HFF-Myc (cell line): ENCODE measurements around the gene TOX4.

Experiments used
- DNase-seq: peaks from one replicate; pipeline ENCODE4 v3.0.0-alpha.2; 2011; ENCODE audit warnings: low read depth; ENCODE audit errors: extremely low read depth
- H3K4me3 ChIP-seq: replicated peaks from 2 replicates; pipeline ENCODE4 v1.5.1; 2011; ENCODE audit warnings: low read depth, mild to moderate bottlenecking, control low read depth, low read length
- TF ChIP-seq, protein P1 (sequence below): IDR thresholded peaks from 2 replicates; pipeline ENCODE4 v1.5.1; 2012; ENCODE audit warnings: mild to moderate bottlenecking, low read depth, low read length, control low read depth; ENCODE audit errors: missing control alignments

Gene TOX4

DNA sequence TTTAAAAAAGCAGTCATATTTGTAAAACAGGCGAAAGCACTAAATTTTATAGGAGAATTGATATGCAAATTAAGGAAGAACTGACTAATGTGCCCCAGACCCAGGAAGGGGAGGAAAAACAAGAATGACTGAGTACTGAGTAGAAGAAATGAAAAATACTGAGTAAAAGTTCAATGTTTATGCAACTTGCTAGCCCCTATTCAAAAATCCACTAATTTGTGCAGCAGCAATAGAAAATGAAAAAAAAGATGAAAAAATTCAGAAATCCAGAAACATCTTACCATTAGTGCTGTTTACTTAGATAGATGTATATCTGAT, 27.1 kb upstream of the TOX4 start:
- H3K4me3 ChIP-seq, result no peak overlapping the region
- no peak for DNase-seq
- TF ChIP-seq, protein P1, sequence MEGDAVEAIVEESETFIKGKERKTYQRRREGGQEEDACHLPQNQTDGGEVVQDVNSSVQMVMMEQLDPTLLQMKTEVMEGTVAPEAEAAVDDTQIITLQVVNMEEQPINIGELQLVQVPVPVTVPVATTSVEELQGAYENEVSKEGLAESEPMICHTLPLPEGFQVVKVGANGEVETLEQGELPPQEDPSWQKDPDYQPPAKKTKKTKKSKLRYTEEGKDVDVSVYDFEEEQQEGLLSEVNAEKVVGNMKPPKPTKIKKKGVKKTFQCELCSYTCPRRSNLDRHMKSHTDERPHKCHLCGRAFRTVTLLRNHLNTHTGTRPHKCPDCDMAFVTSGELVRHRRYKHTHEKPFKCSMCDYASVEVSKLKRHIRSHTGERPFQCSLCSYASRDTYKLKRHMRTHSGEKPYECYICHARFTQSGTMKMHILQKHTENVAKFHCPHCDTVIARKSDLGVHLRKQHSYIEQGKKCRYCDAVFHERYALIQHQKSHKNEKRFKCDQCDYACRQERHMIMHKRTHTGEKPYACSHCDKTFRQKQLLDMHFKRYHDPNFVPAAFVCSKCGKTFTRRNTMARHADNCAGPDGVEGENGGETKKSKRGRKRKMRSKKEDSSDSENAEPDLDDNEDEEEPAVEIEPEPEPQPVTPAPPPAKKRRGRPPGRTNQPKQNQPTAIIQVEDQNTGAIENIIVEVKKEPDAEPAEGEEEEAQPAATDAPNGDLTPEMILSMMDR, result no peak

DNA sequence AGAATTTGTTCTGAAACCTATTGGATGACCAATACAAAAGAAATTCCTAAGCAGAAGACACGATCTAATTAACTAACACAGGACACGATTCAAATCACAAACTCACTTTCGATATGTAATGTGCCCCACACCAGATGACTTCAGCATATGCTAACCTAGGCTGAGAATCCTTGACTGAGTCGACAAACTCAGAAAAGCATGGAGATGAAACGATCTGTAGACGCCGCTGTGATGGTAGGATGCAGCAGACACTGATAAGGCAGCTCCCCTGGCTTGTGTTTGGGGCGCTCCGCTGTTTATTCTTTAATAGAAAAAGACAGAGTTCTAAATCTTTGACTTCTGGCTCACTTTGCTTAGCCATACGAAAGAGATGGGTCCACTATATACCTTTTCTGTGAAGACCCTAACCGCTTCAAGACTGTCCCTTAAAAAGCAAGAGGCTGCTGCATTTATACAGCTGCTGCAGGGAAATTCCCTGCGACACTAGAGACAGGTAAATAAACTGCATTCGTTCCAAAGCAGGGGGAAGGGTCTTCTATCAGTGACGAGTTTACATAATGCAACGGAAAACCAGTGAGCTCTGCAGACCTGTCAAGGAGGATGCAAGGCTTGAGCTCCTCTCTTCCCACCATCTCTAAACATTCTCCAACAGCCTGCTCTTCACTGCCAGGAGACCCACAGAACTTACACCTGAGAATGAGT, 22.0 kb upstream of the TOX4 start:
- no peak for DNase-seq
- peak overlapping the region; percentile 76 for H3K4me3 ChIP-seq
- TF ChIP-seq, protein P1, result no peak

DNA sequence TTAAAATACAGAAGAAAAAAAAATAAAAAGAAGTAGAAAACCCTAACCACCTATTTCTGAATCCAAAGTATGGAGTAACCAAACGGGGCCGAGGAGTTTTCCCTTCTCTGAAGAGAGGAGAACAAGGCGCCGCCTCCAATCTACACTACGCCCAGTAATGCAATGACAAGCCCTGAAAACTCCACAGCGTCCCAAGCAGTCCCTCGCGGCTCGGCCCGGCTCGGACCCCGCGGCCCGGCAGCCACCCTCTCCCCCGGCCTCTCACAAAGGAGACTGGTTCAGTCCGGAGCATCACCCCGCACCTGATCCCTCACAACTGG, 21.4 kb upstream of the TOX4 start:
- TF ChIP-seq, protein P1, result no peak
- DNase-seq, result no peak

DNA sequence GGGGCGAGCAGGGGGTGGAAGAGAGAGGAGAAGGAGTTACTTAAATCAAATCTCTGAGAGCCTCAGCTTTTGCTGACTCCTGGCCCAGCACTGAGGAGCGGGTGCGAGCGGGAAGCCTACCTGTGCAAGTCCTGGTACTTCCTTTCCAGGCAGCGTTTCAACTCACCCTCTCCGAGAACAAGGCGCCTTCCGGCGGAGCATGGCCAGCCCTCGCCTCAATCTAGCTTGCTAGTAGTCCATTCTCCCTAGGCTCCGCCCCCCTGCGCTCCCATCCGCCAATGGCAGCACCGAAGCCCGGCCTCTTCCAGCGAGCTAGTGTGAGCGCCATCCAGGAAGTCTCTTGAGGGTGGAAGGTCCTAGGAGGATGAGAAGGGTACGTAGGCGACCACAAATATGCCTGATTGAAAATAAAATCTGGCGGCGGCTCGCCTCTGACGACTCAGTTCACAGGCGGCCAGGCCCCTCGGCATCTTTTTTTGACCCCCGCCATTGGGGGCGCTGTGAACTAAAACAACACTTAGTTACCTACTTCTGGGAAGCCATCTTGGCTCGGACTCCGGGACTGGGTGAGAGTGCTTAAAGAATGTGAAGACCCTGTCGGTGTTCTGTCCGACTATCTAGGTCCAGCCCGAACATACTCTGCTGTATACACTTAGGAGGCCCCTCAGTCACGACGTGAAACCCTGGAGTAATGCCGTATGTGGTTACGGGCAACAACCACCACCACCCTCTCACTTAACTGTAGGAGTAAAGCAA, 20.9 kb upstream of the TOX4 start, which contains the start of gene CHD8:
Gene CHD8 (minus strand): TSS at position 212 of the 756 bp plus-strand sequence. CDS start 24,480 bp downstream, outside the sequence.
- TF ChIP-seq, protein P1, result peak; percentile 64
- peak within 1 kb of the TSS; percentile 76 for H3K4me3 ChIP-seq
- DNase-seq, result peak; percentile 99

More for the DNA sequence above, 21.4 kb upstream of the TOX4 start:
- peak overlapping the region; percentile 76 for H3K4me3 ChIP-seq

DNA sequence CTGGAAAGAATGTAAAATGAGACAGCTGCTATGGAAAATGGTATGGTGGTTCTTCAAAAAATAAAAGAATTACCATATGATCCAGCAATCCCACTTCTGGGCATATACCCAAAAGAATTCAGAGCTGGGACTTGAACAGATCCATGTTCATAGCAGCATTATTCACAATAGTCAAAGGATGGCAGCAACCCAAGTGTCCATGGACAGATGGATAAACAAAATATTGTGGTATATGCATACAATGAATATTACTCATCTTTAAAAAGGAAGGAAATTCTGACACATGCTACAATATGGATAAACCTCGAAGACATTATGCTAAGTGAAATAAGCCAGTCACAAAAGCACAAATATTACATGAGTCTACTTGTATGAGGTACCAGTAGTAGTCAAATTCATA, 9.4 kb upstream of the TOX4 start:
- H3K4me3 ChIP-seq, result no peak overlapping the region
- TF ChIP-seq, protein P1, result no peak
- no peak for DNase-seq

DNA sequence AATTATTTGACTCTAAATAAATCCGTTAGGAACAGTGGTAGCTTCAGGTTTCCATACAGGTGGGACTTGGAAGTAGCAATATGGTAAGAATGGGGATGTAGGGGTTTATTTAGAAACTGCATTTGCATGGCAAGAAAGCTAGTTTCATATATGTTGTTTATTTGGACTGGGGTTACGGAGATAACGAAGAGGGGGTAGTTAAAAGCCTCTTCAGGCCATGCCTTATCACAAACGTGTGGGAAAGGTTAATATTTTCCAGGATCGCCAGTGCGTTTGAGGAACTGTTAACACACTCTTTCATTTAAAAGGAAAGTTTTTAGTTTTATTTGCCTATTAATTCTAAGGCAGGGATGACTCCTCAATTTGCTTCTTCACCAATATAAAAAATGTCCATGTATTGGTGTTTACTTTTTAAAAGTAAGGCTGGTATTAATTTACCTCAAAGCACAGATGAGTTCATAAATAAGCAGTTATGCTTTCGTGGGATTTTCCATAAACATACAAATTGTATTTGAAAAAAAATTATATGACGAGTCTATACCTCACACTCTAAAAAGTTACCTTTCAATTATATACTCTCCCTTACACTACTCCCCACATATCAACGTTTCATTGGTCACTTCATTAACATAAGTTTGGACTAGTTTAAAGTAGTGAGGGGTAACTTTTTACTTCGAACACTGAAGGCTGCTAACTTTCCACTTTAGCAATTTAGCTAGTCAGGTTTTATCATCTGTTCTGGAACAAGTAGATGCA, 1.1 kb upstream of the TOX4 start:
- peak overlapping the region; percentile 100 for H3K4me3 ChIP-seq
- TF ChIP-seq, protein P1, result no peak
- DNase-seq, result no peak
